ENCODE results near the gene SMPD1. TPM values are rescaled to one million over a fixed set of nuclear protein-coding genes. Genes with fewer than 3 reads are reported as not detected.

SMPD1 gene
- total and polyA plus RNA-seq, 2 of the 8 experiments (the other 6 are each of a cell fraction or from before 2014, with no cell fraction given): 1.9 to 2.4 TPM

DNA sequence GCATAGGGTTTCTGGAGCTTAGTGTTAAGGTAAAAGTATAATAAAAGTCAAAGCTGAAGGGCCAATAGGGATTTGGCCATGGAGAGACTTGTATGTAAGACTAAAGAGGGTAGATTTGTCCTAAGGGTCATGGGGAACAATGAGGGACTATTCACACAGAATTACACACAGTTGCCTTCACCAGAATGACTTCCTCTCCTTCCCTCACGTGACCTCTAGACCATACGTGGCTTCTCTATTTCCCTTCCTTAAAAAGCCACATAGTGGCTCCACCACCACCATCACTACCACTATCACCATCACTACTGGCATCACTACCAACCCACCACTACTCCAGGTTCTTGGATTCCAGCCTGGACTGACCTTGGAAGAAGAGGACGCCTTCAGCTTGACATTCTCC is 47.7 kb downstream of the SMPD1 start:
- H3K27me3 ChIP-seq (replicated peaks in 1 of 4; ENCODE audit: control insufficient read depth in 3 of 4, extremely low read depth in 1 of 4, insufficient read depth in 3 of 4, low read length in 3 of 4): no peaks in the 10 kb centered on the region
- ChIA-PET CTCF (ENCODE audit: partially characterized antibody) (interaction anchor here (0.7 to 22.7 kb wide), 22 partner anchors 8 to 791 kb away, joined by 3 to 585 read pairs (median 8); partner anchors contain the start of genes DNHD1, SMPD1 and TRIM3), POLR2A (ENCODE audit: partially characterized antibody) (interaction anchor here (1.0 kb wide), 1 partner anchor 10 kb away, joined by 4 read pairs; no protein-coding TSS in a partner anchor)
- 86% methylated on average over 3 of the region's 3 CpGs; no CpG with 5 or more reads in 1 of the 2 experiments for WGBS, 2 experiments (ENCODE audit: extremely low coverage in 1 of 2, insufficient coverage in 1 of 2, insufficient read length in 1 of 2, insufficient replicate concordance in 2 of 2, low coverage in 1 of 2, low lambda C conversion rate in 2 of 2, missing lambda C conversion rate in 1 of 2)
- no peak overlapping the region for H2AFZ ChIP-seq (ENCODE audit: low read length)
- no peaks in the 10 kb centered on the region for H4K20me1 ChIP-seq (replicated peaks in 1 of 2; ENCODE audit: control insufficient read depth in 1 of 2, insufficient read depth in 2 of 2, low read length in 2 of 2)
- H3K18ac ChIP-seq (ENCODE audit: extremely low read depth, low read length): no peak overlapping the region
- no peak overlapping the region for H3K14ac ChIP-seq (ENCODE audit: insufficient read length)
- no peak overlapping the region for H2BK15ac ChIP-seq (ENCODE audit: low read length)
- H2BK12ac ChIP-seq (ENCODE audit: low read depth, low read length): no peak overlapping the region
- no peak overlapping the region for H2BK5ac ChIP-seq (ENCODE audit: low read depth, low read length)
- H3K79me2 ChIP-seq (ENCODE audit: control insufficient read depth in 1 of 2, insufficient read depth in 2 of 2, low read length in 2 of 2): no peaks in the 10 kb centered on the region
- DNase-seq (ENCODE audit: low read depth in 1 of 2, low spot score in 2 of 2): no peak
- no peak overlapping the region for H3K4me2 ChIP-seq (ENCODE audit: insufficient read depth in 1 of 2, low read depth in 2 of 2, low read length in 2 of 2)
- H3K23me2 ChIP-seq (ENCODE audit: low read depth, low read length): no peaks in the 10 kb centered on the region
- H3K27ac ChIP-seq (ENCODE audit: low read depth, low read length): no peak overlapping the region
- H3K56ac ChIP-seq (replicated peaks; ENCODE audit: insufficient read length, low read depth, low read length): no peak overlapping the region
- no peak overlapping the region for H4K91ac ChIP-seq (replicated peaks; ENCODE audit: insufficient read length, low read length)
- no peaks in the 10 kb centered on the region for H3K79me1 ChIP-seq (ENCODE audit: low read depth, low read length)
- H2BK20ac ChIP-seq (ENCODE audit: low read length): no peak overlapping the region
- H3K23ac ChIP-seq (ENCODE audit: insufficient read length): no peak overlapping the region
- no peak for FAIRE-seq
- H2AK5ac ChIP-seq (ENCODE audit: low read depth, low read length): no peak overlapping the region
- H3K9ac ChIP-seq (replicated peaks in 1 of 4; ENCODE audit: extremely low read depth in 1 of 4, low read depth in 3 of 4, low read length in 3 of 4): no peak overlapping the region
- H4K8ac ChIP-seq (ENCODE audit: extremely low read depth, insufficient read depth, low read length): no peak overlapping the region
- no peak overlapping the region for H3K4ac ChIP-seq (replicated peaks; ENCODE audit: insufficient read length, low read depth, low read length)
- H4K5ac ChIP-seq (ENCODE audit: insufficient read length, low read depth, low read length): no peak overlapping the region
- H2BK120ac ChIP-seq (replicated peaks; ENCODE audit: low read depth, low read length): no peak overlapping the region
- H3K4me1 ChIP-seq (replicated peaks in 1 of 4; ENCODE audit: control insufficient read depth in 3 of 4, insufficient read depth in 4 of 4, low read length in 3 of 4): no peaks in the 10 kb centered on the region
- H3K36me3 ChIP-seq (ENCODE audit: control insufficient read depth in 2 of 4, insufficient read depth in 4 of 4, low read length in 3 of 4): no peaks in the 10 kb centered on the region
- H3K4me3 ChIP-seq (ENCODE audit: extremely low read depth in 1 of 4, insufficient read depth in 2 of 4, low read depth in 3 of 4, low read length in 4 of 4): no peak overlapping the region
- no peaks in the 10 kb centered on the region for H3K9me3 ChIP-seq (ENCODE audit: insufficient read depth in 2 of 2, low read depth in 1 of 2, low read length in 1 of 2)
- TF ChIP-seq RXRA (IDR thresholded peaks at IDR 0.05; ENCODE audit: insufficient read depth, low read depth, low read length) (no peak), POLR2AphosphoS5 (IDR thresholded peaks at IDR 0.05; ENCODE audit: low read depth, low read length) (no peak), KDM1A (IDR thresholded peaks at IDR 0.05; ENCODE audit: borderline replicate concordance, low read length) (no peak), EGR1 (IDR thresholded peaks at IDR 0.05; ENCODE audit: borderline replicate concordance, low read depth, low read length) (no peak), CHD1 (IDR thresholded peaks at IDR 0.05; ENCODE audit: low read depth, low read length) (no peak), CTCF (IDR thresholded peaks at IDR 0.05; ENCODE audit: control extremely low read depth in 1 of 3, insufficient read depth in 1 of 3, low read depth in 1 of 3, low read length in 3 of 3) (no peak), POU5F1 (IDR thresholded peaks at IDR 0.05; ENCODE audit: low read depth, low read length) (no peak)
